ENCODE data around the gene CLEC5A.
"Not testable (repeated sequence)": the region's sequence is repeated elsewhere in the genome, so short reads cannot be mapped to it uniquely, and the experiment has no call there.

Gene CLEC5A

GRCh38 chr7:141945356-141945755 lies 1.4 kb downstream of the CLEC5A start:
- no peak for DNase-seq

GRCh38 chr7:141944811-141945210 lies 2.0 kb downstream of the CLEC5A start:
- DNase-seq: no peak

GRCh38 chr7:141943846-141944245 lies 2.9 kb downstream of the CLEC5A start:
- DNase-seq: no peak

- DNase-seq: no peak
Measured at GRCh38 chr7:141941075-141941474, 5.7 kb downstream of the CLEC5A start.

GRCh38 chr7:141930211-141930610 lies 16.6 kb downstream of the CLEC5A start:
- no peak for DNase-seq

- no peak for DNase-seq
Measured at GRCh38 chr7:141928845-141929195, 18.0 kb downstream of the CLEC5A start.

GRCh38 chr7:141928146-141928844 lies 18.5 kb downstream of the CLEC5A start:
- no peak for DNase-seq

- DNase-seq: no peak
Measured at GRCh38 chr7:141920281-141920680, 26.5 kb downstream of the CLEC5A start.

- DNase-seq: no peak
Measured at GRCh38 chr7:141916099-141916498, 30.7 kb downstream of the CLEC5A start, which contains the start of gene OR9A4. Gene OR9A4 (plus strand): TSS chr7:141916399. CDS start chr7:141918876, 2,477 bp downstream.

GRCh38 chr7:141915565-141915964 lies 31.2 kb downstream of the CLEC5A start:
- no peak for DNase-seq

- no peak for DNase-seq
Measured at GRCh38 chr7:141911391-141911790, 35.4 kb downstream of the CLEC5A start.

- DNase-seq: no peak
Measured at GRCh38 chr7:141906285-141906684, 40.5 kb downstream of the CLEC5A start.

- not testable (repeated sequence) for DNase-seq
Measured at GRCh38 chr7:141899366-141899765, 47.4 kb downstream of the CLEC5A start.

- DNase-seq: no peak
Measured at GRCh38 chr7:141891336-141891735, 55.4 kb downstream of the CLEC5A start.

GRCh38 chr7:141889321-141889720 lies 57.5 kb downstream of the CLEC5A start:
- no peak for DNase-seq

GRCh38 chr7:141884539-141885225 lies 62.1 kb downstream of the CLEC5A start:
- no peak for DNase-seq

GRCh38 chr7:141880960-141881359 lies 65.8 kb downstream of the CLEC5A start:
- no peak for DNase-seq

- no peak for DNase-seq
Measured at GRCh38 chr7:141877365-141877764, 69.4 kb downstream of the CLEC5A start.
